Activated T-cell treated with anti-CD3 and anti-CD28 coated beads, Interleukin-2, amount 50 U/mL, for 72 hours (primary cell): ENCODE data around the gene GMDS. TPM values are rescaled to one million over a fixed set of nuclear protein-coding genes. Genes with fewer than 3 reads are reported as not detected.

ENCODE experiments used
- ATAC-seq, 2 donors: fragments of 150-1000 bp; cut with Tn5 transposase; replicated peaks in 1 of 2; 2 replicates each; pipeline ENCODE4 v1.10.0; 2021; ENCODE audit warnings: moderate library complexity in 2 of 2, mild to moderate bottlenecking in 1 of 2
- DNase-seq, 2 donors: peaks; one replicate each; pipeline ENCODE4 v3.0.0; 2021 to 2022; ENCODE audit warnings: mixed read lengths in 1 of 2
- H3K27ac Mint-ChIP-seq: one replicate; pipeline ENCODE4 v1.8.0; 2022; ENCODE audit warnings: mild to moderate bottlenecking, moderate library complexity, mixed read lengths
- H3K27me3 Mint-ChIP-seq: one replicate; pipeline ENCODE4 v1.8.0; 2022; ENCODE audit warnings: low read depth, mixed read lengths
- H3K36me3 Mint-ChIP-seq, 2 donors: one replicate each; pipeline ENCODE4 v1.8.0; 2022; ENCODE audit warnings: mixed read lengths in 2 of 2, mild to moderate bottlenecking in 1 of 2; ENCODE audit not compliant: insufficient read depth in 2 of 2
- H3K4me1 Mint-ChIP-seq: one replicate; pipeline ENCODE4 v1.8.0; 2022; ENCODE audit warnings: low read depth, mixed read lengths
- H3K4me3 Mint-ChIP-seq, 2 donors: one replicate each; pipeline ENCODE4 v1.8.0; 2022; ENCODE audit warnings: mild to moderate bottlenecking in 2 of 2, mixed read lengths in 2 of 2, moderate library complexity in 2 of 2
- H3K9me3 Mint-ChIP-seq, 2 donors: one replicate each; pipeline ENCODE4 v1.8.0; 2022; ENCODE audit warnings: mixed read lengths in 2 of 2
- total RNA-seq, 2 donors: library from RNA; stranded (reverse); gene quantifications; one replicate each; pipeline ENCODE4 v1.2.3, GENCODE V29; 2022

Gene GMDS
- total RNA-seq, 2 donors from 2014 or later, result 23.8 to 33.0 TPM

GRCh38 chr6:1574083-1574761 is 671.2 kb downstream of the GMDS start:
- H3K9me3 Mint-ChIP-seq, result peaks cover 13% of the 10 kb centered on the region in 2 donors
- no peaks in the 10 kb centered on the region for H3K4me1 Mint-ChIP-seq
- ATAC-seq (no peak), DNase-seq (no peak)
- peaks cover 10% of the 10 kb centered on the region for H3K27me3 Mint-ChIP-seq
- no peak overlapping the region for H3K4me3 Mint-ChIP-seq
- H3K27ac Mint-ChIP-seq, result no peak overlapping the region
- H3K36me3 Mint-ChIP-seq, result peaks cover 6 to 12% of the 10 kb centered on the region in 2 donors
